Measurements from ENCODE around the gene GID4.
A peak's percentile ranks its signal among the peaks of the same experiment; 100 is the strongest.

Gene GID4

GRCh38 chr17:18059283-18059682 lies 20.1 kb downstream of the GID4 start:
- H3K27me3 ChIP-seq (ENCODE audit: control insufficient read depth, insufficient read depth, low read length), result no peaks in the 10 kb centered on the region
- no peak overlapping the region for H3K9ac ChIP-seq (ENCODE audit: low read depth, low read length)
- H3K4me1 ChIP-seq (ENCODE audit: control insufficient read depth, insufficient read depth, low read length), result no peaks in the 10 kb centered on the region
- no peaks in the 10 kb centered on the region for H3K9me3 ChIP-seq (ENCODE audit: control insufficient read depth, insufficient read depth, low read length)
- H3K4me3 ChIP-seq (ENCODE audit: low read depth, low read length), result no peak overlapping the region
- peaks cover 17% of the 10 kb centered on the region for H3K36me3 ChIP-seq (ENCODE audit: control insufficient read depth, insufficient read depth, low read length)

- Histone ChIP-seq H3K9me3 (ENCODE audit: control insufficient read depth, insufficient read depth, low read length) (no peaks in the 10 kb centered on the region), H3K9ac (ENCODE audit: low read depth, low read length) (no peak overlapping the region), H3K4me3 (ENCODE audit: low read depth, low read length) (no peak overlapping the region), H3K36me3 (ENCODE audit: control insufficient read depth, insufficient read depth, low read length) (peaks cover 11% of the 10 kb centered on the region), H3K4me1 (ENCODE audit: control insufficient read depth, insufficient read depth, low read length) (no peaks in the 10 kb centered on the region), H3K27me3 (ENCODE audit: control insufficient read depth, insufficient read depth, low read length) (no peaks in the 10 kb centered on the region)
Observed at GRCh38 chr17:18064053-18064452, 24.8 kb downstream of the GID4 start.

GRCh38 chr17:18065546-18065945 lies 26.3 kb downstream of the GID4 start:
- H3K27me3 ChIP-seq (ENCODE audit: control insufficient read depth, insufficient read depth, low read length), result no peaks in the 10 kb centered on the region
- H3K4me3 ChIP-seq (ENCODE audit: low read depth, low read length), result no peak overlapping the region
- H3K4me1 ChIP-seq (ENCODE audit: control insufficient read depth, insufficient read depth, low read length), result no peaks in the 10 kb centered on the region
- peaks cover 10% of the 10 kb centered on the region for H3K36me3 ChIP-seq (ENCODE audit: control insufficient read depth, insufficient read depth, low read length)
- no peak overlapping the region for H3K9ac ChIP-seq (ENCODE audit: low read depth, low read length)
- H3K9me3 ChIP-seq (ENCODE audit: control insufficient read depth, insufficient read depth, low read length), result no peaks in the 10 kb centered on the region

- H3K4me1 ChIP-seq (ENCODE audit: control insufficient read depth, insufficient read depth, low read length), result peaks cover 3% of the 10 kb centered on the region
- H3K36me3 ChIP-seq (ENCODE audit: control insufficient read depth, insufficient read depth, low read length), result peaks cover 4% of the 10 kb centered on the region
- H3K27me3 ChIP-seq (ENCODE audit: control insufficient read depth, insufficient read depth, low read length), result no peaks in the 10 kb centered on the region
- H3K4me3 ChIP-seq (ENCODE audit: low read depth, low read length), result no peak overlapping the region
- no peak overlapping the region for H3K9ac ChIP-seq (ENCODE audit: low read depth, low read length)
- H3K9me3 ChIP-seq (ENCODE audit: control insufficient read depth, insufficient read depth, low read length), result no peaks in the 10 kb centered on the region
Observed at GRCh38 chr17:18066866-18067265, 27.7 kb downstream of the GID4 start.

- no peaks in the 10 kb centered on the region for H3K36me3 ChIP-seq (ENCODE audit: control insufficient read depth, insufficient read depth, low read length)
- no peaks in the 10 kb centered on the region for H3K9me3 ChIP-seq (ENCODE audit: control insufficient read depth, insufficient read depth, low read length)
- no peak overlapping the region for H3K9ac ChIP-seq (ENCODE audit: low read depth, low read length)
- H3K4me1 ChIP-seq (ENCODE audit: control insufficient read depth, insufficient read depth, low read length), result peaks cover 3% of the 10 kb centered on the region
- no peaks in the 10 kb centered on the region for H3K27me3 ChIP-seq (ENCODE audit: control insufficient read depth, insufficient read depth, low read length)
- H3K4me3 ChIP-seq (ENCODE audit: low read depth, low read length), result no peak overlapping the region
Observed at GRCh38 chr17:18069101-18069500, 29.9 kb downstream of the GID4 start.

- no peak overlapping the region for H3K4me3 ChIP-seq (ENCODE audit: low read depth, low read length)
Observed at GRCh38 chr17:18070861-18071340, 31.7 kb downstream of the GID4 start.

GRCh38 chr17:18071751-18072150 lies 32.5 kb downstream of the GID4 start:
- H3K27me3 ChIP-seq (ENCODE audit: control insufficient read depth, insufficient read depth, low read length), result no peaks in the 10 kb centered on the region
- H3K36me3 ChIP-seq (ENCODE audit: control insufficient read depth, insufficient read depth, low read length), result no peaks in the 10 kb centered on the region
- H3K9ac ChIP-seq (ENCODE audit: low read depth, low read length), result no peak overlapping the region
- no peaks in the 10 kb centered on the region for H3K9me3 ChIP-seq (ENCODE audit: control insufficient read depth, insufficient read depth, low read length)
- no peak overlapping the region for H3K4me3 ChIP-seq (ENCODE audit: low read depth, low read length)
- H3K4me1 ChIP-seq (ENCODE audit: control insufficient read depth, insufficient read depth, low read length), result peaks cover 3% of the 10 kb centered on the region

More at GRCh38 chr17:18070861-18071340, 31.7 kb downstream of the GID4 start:
- Histone ChIP-seq H3K36me3 (ENCODE audit: control insufficient read depth, insufficient read depth, low read length) (no peaks in the 10 kb centered on the region), H3K27me3 (ENCODE audit: control insufficient read depth, insufficient read depth, low read length) (no peaks in the 10 kb centered on the region), H3K9me3 (ENCODE audit: control insufficient read depth, insufficient read depth, low read length) (no peaks in the 10 kb centered on the region), H3K4me1 (ENCODE audit: control insufficient read depth, insufficient read depth, low read length) (peaks cover 3% of the 10 kb centered on the region), H3K9ac (ENCODE audit: low read depth, low read length) (no peak overlapping the region)

GRCh38 chr17:18074566-18075272 lies 35.5 kb downstream of the GID4 start:
- Histone ChIP-seq H3K4me3 (ENCODE audit: low read depth, low read length) (no peak overlapping the region), H3K4me1 (ENCODE audit: control insufficient read depth, insufficient read depth, low read length) (peaks cover 3% of the 10 kb centered on the region), H3K9me3 (ENCODE audit: control insufficient read depth, insufficient read depth, low read length) (no peaks in the 10 kb centered on the region), H3K27me3 (ENCODE audit: control insufficient read depth, insufficient read depth, low read length) (no peaks in the 10 kb centered on the region), H3K9ac (ENCODE audit: low read depth, low read length) (no peak overlapping the region), H3K36me3 (ENCODE audit: control insufficient read depth, insufficient read depth, low read length) (no peaks in the 10 kb centered on the region)

- H3K27me3 ChIP-seq (ENCODE audit: control insufficient read depth, insufficient read depth, low read length), result no peaks in the 10 kb centered on the region
- H3K9me3 ChIP-seq (ENCODE audit: control insufficient read depth, insufficient read depth, low read length), result no peaks in the 10 kb centered on the region
- H3K9ac ChIP-seq (ENCODE audit: low read depth, low read length), result no peak overlapping the region
- H3K4me1 ChIP-seq (ENCODE audit: control insufficient read depth, insufficient read depth, low read length), result no peaks in the 10 kb centered on the region
- no peak overlapping the region for H3K4me3 ChIP-seq (ENCODE audit: low read depth, low read length)
- H3K36me3 ChIP-seq (ENCODE audit: control insufficient read depth, insufficient read depth, low read length), result no peaks in the 10 kb centered on the region
Observed at GRCh38 chr17:18076936-18077335, 37.7 kb downstream of the GID4 start.

- Histone ChIP-seq H3K36me3 (ENCODE audit: control insufficient read depth, insufficient read depth, low read length) (no peaks in the 10 kb centered on the region), H3K27me3 (ENCODE audit: control insufficient read depth, insufficient read depth, low read length) (no peaks in the 10 kb centered on the region), H3K9ac (ENCODE audit: low read depth, low read length) (no peak overlapping the region), H3K4me3 (ENCODE audit: low read depth, low read length) (no peak overlapping the region), H3K4me1 (ENCODE audit: control insufficient read depth, insufficient read depth, low read length) (no peaks in the 10 kb centered on the region), H3K9me3 (ENCODE audit: control insufficient read depth, insufficient read depth, low read length) (no peaks in the 10 kb centered on the region)
Observed at GRCh38 chr17:18079543-18079942, 40.3 kb downstream of the GID4 start.

GRCh38 chr17:18084256-18084655 lies 45.0 kb downstream of the GID4 start:
- H3K27me3 ChIP-seq (ENCODE audit: control insufficient read depth, insufficient read depth, low read length), result no peaks in the 10 kb centered on the region
- H3K36me3 ChIP-seq (ENCODE audit: control insufficient read depth, insufficient read depth, low read length), result no peaks in the 10 kb centered on the region
- no peak overlapping the region for H3K9ac ChIP-seq (ENCODE audit: low read depth, low read length)
- no peak overlapping the region for H3K4me3 ChIP-seq (ENCODE audit: low read depth, low read length)
- H3K4me1 ChIP-seq (ENCODE audit: control insufficient read depth, insufficient read depth, low read length), result peaks cover 3% of the 10 kb centered on the region
- H3K9me3 ChIP-seq (ENCODE audit: control insufficient read depth, insufficient read depth, low read length), result no peaks in the 10 kb centered on the region

GRCh38 chr17:18087610-18088491 lies 48.6 kb downstream of the GID4 start, which contains the start of gene DRG2:
Gene DRG2 (plus strand): TSS chr17:18087948. CDS start chr17:18088024, 76 bp downstream.
- peak within 1 kb of the TSS; percentile 74 for H3K4me3 ChIP-seq (ENCODE audit: low read depth, low read length)
- no peaks in the 10 kb centered on the region for H3K9me3 ChIP-seq (ENCODE audit: control insufficient read depth, insufficient read depth, low read length)
- peaks cover 3% of the 10 kb centered on the region for H3K4me1 ChIP-seq (ENCODE audit: control insufficient read depth, insufficient read depth, low read length)
- peak within 1 kb of the TSS; percentile 89 for H3K9ac ChIP-seq (ENCODE audit: low read depth, low read length)
- H3K27me3 ChIP-seq (ENCODE audit: control insufficient read depth, insufficient read depth, low read length), result no peaks in the 10 kb centered on the region
- H3K36me3 ChIP-seq (ENCODE audit: control insufficient read depth, insufficient read depth, low read length), result peaks cover 3% of the 10 kb centered on the region

Data from iPS-15b (cell line).